Activated effector memory CD4-positive, alpha-beta T cell treated with anti-CD3 and anti-CD28 coated beads, Interleukin-2, amount 50 U/mL, for 16 hours (primary cell): Measurements from ENCODE around the gene CBY1.

Experiments
- DNase-seq: peaks from one replicate; pipeline ENCODE4 v3.0.0-alpha.2; 2020

The CBY1 gene

DNA sequence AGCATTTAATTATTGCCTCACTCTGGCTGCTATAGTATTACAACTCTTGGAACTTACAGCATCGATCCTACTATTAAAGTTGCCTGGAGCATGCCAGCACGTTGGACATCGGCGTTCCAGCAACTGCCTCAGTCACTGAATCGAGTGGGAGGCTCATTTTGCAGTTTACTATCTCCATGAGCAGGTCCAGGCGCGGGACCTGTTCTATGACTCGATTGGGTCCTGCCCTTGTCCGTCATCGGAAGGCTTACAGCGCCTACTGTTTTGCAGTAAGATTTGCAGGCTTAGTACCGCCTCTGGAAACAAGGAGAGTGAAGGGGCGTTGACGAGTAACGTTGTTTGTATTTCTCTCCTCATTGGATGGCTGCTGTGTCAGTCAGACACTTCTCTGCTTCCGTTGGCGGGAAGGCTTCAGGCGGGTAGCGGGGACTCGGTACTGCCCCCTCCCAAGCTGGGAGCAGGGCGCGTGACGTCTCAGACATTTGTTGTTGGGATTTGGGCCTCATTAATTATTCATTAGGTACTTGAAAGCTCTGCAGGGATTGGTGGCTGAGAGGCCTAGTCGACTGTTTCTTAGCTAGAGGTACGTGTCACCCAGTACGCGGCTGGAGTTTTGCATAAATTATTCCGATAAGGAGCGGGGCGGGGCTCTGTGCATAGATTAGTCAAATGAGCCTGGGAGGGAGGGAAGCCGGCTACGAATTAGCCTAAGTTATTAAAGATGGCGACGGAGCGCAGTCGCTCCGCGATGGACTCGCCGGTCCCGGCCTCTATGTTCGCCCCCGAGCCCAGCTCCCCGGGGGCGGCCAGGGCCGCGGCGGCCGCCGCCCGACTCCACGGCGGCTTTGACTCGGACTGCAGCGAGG is 49.0 kb downstream of the CBY1 start, which contains the start of gene GTPBP1:
GTPBP1 (plus strand) TSS at position 710 of the 866 bp plus-strand sequence; CDS start at position 722, 12 bp downstream.
- DNase-seq, result peak; percentile 98

DNA sequence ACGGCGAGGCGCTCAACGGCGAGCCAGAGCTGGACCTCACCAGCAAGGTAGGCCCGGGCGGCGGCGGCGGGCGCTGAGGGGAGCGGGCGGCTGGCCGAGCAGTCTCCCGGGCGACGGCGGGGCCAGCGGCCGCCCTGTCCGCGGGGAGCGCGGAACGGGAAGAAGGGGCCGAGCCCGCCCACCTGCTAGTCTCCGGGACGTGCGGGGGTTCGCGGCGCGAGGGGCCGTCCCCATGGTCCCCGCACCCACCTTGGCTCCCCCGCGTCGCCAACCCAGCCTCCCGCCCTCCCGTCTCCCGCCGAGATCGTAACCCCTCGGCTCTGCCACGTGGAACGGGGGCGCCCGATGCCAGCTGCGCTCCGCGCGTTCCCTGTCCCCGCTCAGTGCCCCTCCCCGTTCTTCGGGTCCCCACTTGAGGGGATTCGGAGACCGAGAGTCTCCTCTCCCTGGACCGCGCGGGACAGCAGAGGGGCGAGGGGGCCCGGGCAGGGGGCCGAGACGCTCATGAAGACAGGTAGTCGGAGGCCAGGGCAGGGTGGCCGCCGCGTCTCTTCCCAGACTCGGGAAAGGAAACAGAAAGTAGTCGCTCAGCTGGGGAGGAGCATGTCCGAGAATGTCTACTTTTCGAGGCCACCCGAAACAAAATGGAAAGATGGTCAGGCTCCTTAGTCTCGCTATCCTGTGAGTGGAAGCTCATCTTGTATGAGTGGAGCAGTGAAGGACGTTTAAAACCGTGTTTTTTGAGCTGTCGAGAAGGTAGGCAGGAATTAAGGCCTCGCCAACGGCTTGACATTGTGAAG is 49.9 kb downstream of the CBY1 start:
- peak; percentile 76 for DNase-seq

GRCh38 chr22:38706901-38707195 is 50.4 kb downstream of the CBY1 start:
- DNase-seq, result no peak

- no peak for DNase-seq
Measured at GRCh38 chr22:38707346-38707745, 50.9 kb downstream of the CBY1 start.

GRCh38 chr22:38707984-38708383 is 51.5 kb downstream of the CBY1 start:
- no peak for DNase-seq

DNA sequence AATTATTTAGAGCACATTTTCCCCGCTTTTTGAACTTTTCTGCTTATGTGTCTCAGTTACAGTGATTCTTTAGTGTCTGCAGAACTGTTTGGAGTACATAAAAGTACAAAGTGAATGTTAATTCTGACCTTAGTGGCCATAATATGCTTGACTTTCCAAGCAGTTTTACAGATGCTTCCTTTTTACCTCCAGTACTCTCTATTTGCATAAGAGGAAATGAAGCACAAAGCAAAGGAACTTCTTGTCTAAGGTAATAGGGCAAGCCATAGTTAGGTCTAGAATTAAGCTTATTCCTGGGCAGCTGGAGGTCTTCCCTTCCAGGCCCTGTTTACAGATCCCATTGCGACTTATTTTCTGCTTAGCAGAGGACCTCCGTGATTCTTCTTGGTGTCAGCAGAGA is 52.9 kb downstream of the CBY1 start:
- DNase-seq, result no peak

GRCh38 chr22:38710351-38710750 is 53.9 kb downstream of the CBY1 start:
- DNase-seq, result no peak

DNA sequence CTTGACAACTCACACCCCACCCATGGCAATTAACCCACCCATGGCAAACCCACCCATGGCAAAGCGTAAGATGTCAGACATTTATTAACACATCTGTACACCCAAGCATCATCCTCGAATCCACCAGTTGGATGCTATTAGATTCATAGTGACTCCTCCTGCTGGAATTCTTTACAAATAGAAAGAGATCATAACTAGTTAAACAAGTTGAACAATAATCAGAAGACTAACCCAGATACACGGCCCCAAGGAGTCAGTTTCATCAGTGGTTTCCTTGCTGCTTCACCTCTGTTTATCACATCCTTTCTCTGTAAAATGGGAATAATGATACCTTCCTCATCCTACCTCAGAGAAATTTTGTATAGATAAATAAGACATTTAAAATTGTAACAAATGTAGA is 54.4 kb downstream of the CBY1 start:
- DNase-seq, result no peak

- no peak for DNase-seq
Measured at GRCh38 chr22:38712486-38713207, 56.2 kb downstream of the CBY1 start.

- DNase-seq, result peak; percentile 43
Measured at GRCh38 chr22:38713921-38714320, 57.5 kb downstream of the CBY1 start.

DNA sequence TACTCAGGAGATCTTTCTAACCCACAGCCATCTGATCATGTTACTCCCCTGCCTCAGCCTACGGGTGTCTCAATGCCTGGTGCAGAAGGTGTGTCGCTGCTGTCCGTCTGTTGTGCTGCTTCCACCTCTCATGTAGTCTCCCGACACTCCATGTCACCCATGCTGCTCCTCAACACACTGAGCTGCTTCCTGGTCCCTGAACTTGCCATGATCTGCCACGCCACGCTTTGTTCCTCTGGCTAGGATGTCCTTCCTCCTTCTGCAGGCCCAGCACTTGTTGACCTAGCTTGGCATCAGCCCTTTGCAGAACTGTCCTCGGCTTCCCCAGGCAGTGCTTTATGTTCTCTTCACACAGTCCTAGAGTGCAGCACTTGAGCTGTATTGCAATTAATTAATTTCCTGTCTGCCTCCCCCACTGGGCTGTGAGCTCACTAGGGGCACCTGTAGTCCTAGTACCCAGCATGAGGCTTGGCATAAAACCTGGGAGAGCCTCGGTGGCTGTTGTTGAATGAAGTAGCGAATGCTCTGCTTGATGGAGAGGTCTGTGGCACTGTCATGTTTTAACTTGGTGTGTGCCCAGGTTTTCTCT is 58.8 kb downstream of the CBY1 start:
- DNase-seq, result peak; percentile 58

DNA sequence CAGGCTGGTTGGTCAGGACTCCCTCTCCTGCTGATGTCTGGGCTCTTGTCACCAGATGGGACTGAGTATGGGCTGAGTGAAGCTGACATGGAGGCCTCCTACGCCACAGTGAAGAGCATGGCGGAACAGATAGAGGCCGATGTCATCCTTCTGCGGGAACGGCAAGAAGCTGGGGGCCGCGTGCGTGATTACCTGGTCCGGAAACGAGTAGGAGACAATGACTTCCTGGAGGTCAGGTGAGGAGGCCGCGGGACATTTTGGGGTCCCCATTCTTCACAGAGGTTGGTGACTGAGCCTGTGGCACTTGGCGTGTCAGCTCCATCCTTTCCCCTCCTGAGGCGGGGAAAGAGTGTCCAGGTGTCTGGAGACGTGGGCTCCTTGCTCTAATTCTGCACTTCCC is 59.4 kb downstream of the CBY1 start:
- peak; percentile 57 for DNase-seq

DNA sequence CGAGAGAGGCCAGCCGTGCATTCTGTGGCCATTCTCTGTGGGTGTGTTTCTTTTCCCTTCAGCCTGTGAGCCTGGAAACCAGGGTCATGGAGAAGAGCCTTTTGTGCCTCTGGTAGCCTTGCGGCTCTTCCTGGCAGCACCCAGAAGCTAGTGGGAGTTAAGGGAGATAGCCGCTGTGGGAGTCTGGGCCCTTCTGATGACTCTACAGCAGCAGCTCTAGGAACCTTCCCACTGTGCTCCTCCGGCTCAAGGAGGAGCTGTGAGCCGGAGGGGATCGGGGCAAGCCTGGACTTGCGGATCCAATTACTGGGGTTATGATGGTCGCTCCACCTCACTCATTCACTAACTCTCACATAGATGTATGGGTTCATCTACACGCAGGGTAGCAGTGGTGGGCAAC is 59.8 kb downstream of the CBY1 start:
- DNase-seq, result no peak

- DNase-seq, result peak; percentile 48
Measured at GRCh38 chr22:38716826-38717225, 60.4 kb downstream of the CBY1 start.

DNA sequence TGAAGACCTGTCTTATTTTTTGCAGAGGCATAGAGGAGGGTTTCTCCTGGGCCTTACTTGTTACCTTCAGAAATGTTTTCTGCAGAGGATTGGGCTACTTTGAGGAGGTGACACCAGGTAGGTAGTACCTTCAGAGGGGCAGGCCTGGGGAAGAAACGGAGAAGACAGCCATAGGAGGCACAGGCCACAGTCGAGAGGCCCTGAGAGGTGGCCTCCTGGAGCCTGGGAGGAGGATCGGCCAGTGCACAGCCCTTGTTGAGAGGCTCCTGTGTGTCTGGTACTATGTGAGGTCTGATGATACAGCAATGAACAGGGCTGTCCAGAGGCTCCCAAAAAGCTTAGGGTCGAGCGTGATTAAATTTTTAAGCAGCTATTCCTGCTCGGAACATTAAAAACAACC is 60.8 kb downstream of the CBY1 start:
- peak; percentile 52 for DNase-seq

DNA sequence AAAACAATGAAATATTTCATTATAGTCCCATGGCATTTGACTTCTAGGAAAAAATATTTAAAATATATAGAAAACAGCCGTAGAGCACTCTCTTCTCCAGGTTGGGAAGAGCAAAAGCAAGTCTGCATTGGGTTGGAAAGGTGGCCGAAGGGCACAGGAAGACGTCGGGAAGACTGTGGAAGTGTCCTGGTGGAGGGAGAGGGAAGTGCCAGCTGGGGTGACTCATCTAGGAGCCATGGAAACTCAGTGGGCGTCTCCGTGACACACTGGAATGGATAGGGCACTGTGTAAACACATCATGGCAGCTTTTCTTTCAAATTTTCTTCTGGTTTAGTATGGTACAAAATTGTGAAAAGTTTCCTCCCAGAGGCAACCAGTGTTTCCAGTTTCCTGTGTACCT is 62.0 kb downstream of the CBY1 start:
- peak; percentile 61 for DNase-seq

GRCh38 chr22:38719196-38719595 is 62.8 kb downstream of the CBY1 start:
- peak; percentile 51 for DNase-seq

- DNase-seq, result no peak
Measured at GRCh38 chr22:38720350-38720749, 63.9 kb downstream of the CBY1 start.

DNA sequence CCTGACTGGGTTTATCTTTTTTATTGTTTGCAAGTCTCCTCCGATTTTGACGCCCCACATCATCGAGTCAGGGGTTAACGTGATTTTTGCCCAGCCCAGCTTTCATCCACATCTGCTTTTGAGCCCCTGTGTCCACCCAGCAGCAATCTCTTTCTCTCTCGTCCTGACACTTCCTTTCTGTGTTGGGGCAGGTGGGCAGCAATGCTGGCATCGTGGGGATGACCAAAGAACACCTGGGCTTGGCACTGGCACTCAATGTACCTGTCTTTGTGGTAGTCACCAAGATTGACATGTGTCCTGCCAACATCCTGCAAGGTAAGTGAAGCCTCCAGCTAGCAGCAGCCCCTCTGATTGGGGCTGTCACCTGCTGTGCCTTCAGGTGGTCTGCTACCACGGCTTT is 65.1 kb downstream of the CBY1 start:
- DNase-seq, result no peak
